ENCODE results near the gene COMMD1. TPM values are rescaled to one million over a fixed set of nuclear protein-coding genes. Genes with fewer than 3 reads are reported as not detected.
"Not testable (repeated sequence)": the region's sequence is repeated elsewhere in the genome, so short reads cannot be mapped to it uniquely, and the experiment has no call there.

COMMD1 gene
- total RNA-seq, 4 donors from 2014 or later = 32.3 to 50.4 (median 44.2) TPM

GRCh38 chr2:61995065-61995464 lies 89.6 kb downstream of the COMMD1 start:
- no peaks in the 10 kb centered on the region for H3K27me3 ChIP-seq
- peaks cover 0 to 11% (median 0%) of the 10 kb centered on the region in 3 donors for H3K4me1 ChIP-seq
- H3K4me3 ChIP-seq = no peak overlapping the region
- H3K9me3 ChIP-seq = no peaks in the 10 kb centered on the region
- H3K36me3 ChIP-seq = no peaks in the 10 kb centered on the region
- ATAC-seq = no peak
- WGBS, 2 donors (ENCODE audit: low coverage in 1 of 2) = 63% methylated on average over 4 of the region's 4 CpGs; no CpG with 5 or more reads in 1 of the 2 donors
- H3K27ac ChIP-seq = no peak overlapping the region
- no peak for TF ChIP-seq POLR2AphosphoS5 (IDR thresholded peaks at IDR 0.05)
- no peak for TF ChIP-seq CTCF (IDR thresholded peaks at IDR 0.05)
- no peak for TF ChIP-seq POLR2A (IDR thresholded peaks at IDR 0.05)
- no peak for TF ChIP-seq EP300 (IDR thresholded peaks at IDR 0.05)

- Histone ChIP-seq H3K9me3 (no peaks in the 10 kb centered on the region), H3K36me3 (peaks cover 0 to 1% of the 10 kb centered on the region in 2 donors), H3K4me1 (peaks cover 0 to 11% (median 0%) of the 10 kb centered on the region in 3 donors), H3K27ac (no peak overlapping the region), H3K4me3 (no peak overlapping the region), H3K27me3 (no peaks in the 10 kb centered on the region)
- no peak for TF ChIP-seq POLR2A (IDR thresholded peaks at IDR 0.05)
- no peak for TF ChIP-seq POLR2AphosphoS5 (IDR thresholded peaks at IDR 0.05)
- no peak for TF ChIP-seq CTCF (IDR thresholded peaks at IDR 0.05)
- TF ChIP-seq EP300 (IDR thresholded peaks at IDR 0.05) = no peak
- 100% methylated on average over 1 of the region's 2 CpGs; no CpG with 5 or more reads in 1 of the 2 donors for WGBS, 2 donors (ENCODE audit: low coverage in 1 of 2)
- ATAC-seq = no peak
Observed at GRCh38 chr2:61995515-61995914, 90.0 kb downstream of the COMMD1 start.

- H3K27me3 ChIP-seq = no peaks in the 10 kb centered on the region
- H3K4me1 ChIP-seq = peaks cover 0 to 7% (median 0%) of the 10 kb centered on the region in 3 donors
- H3K4me3 ChIP-seq = no peak overlapping the region
- H3K9me3 ChIP-seq = no peaks in the 10 kb centered on the region
- WGBS, 2 donors (ENCODE audit: low coverage in 1 of 2) = 70 to 94% methylated on average over 2 to 8 of the region's 8 CpGs
- no peak overlapping the region for H3K27ac ChIP-seq
- TF ChIP-seq POLR2A (IDR thresholded peaks at IDR 0.05) (no peak), POLR2AphosphoS5 (IDR thresholded peaks at IDR 0.05) (no peak), CTCF (IDR thresholded peaks at IDR 0.05) (no peak), EP300 (IDR thresholded peaks at IDR 0.05) (no peak)
- peaks cover 0 to 11% of the 10 kb centered on the region in 2 donors for H3K36me3 ChIP-seq
- ATAC-seq = no peak
Observed at GRCh38 chr2:61998426-61998825, 93.0 kb downstream of the COMMD1 start.

GRCh38 chr2:62000538-62000937 lies 95.1 kb downstream of the COMMD1 start:
- Histone ChIP-seq H3K36me3 (peaks cover 0 to 11% of the 10 kb centered on the region in 2 donors), H3K4me3 (no peak overlapping the region), H3K9me3 (no peaks in the 10 kb centered on the region), H3K4me1 (no peaks in the 10 kb centered on the region), H3K27me3 (no peaks in the 10 kb centered on the region), H3K27ac (no peak overlapping the region)
- no peak for ATAC-seq
- WGBS, 2 donors (ENCODE audit: low coverage in 1 of 2) = 94 to 96% methylated on average over 4 to 5 of the region's 5 CpGs
- TF ChIP-seq CTCF (IDR thresholded peaks at IDR 0.05) (no peak), EP300 (IDR thresholded peaks at IDR 0.05) (no peak), POLR2A (IDR thresholded peaks at IDR 0.05) (no peak), POLR2AphosphoS5 (IDR thresholded peaks at IDR 0.05) (no peak)

- Histone ChIP-seq H3K4me3 (no peak overlapping the region), H3K27ac (no peak overlapping the region), H3K36me3 (peaks cover 0 to 11% of the 10 kb centered on the region in 2 donors), H3K4me1 (peaks cover 0 to 3% (median 0%) of the 10 kb centered on the region in 3 donors), H3K27me3 (no peaks in the 10 kb centered on the region), H3K9me3 (no peaks in the 10 kb centered on the region)
- no peak for ATAC-seq
- no peak for TF ChIP-seq POLR2AphosphoS5 (IDR thresholded peaks at IDR 0.05)
- TF ChIP-seq EP300 (IDR thresholded peaks at IDR 0.05) = no peak
- TF ChIP-seq POLR2A (IDR thresholded peaks at IDR 0.05) = no peak
- TF ChIP-seq CTCF (IDR thresholded peaks at IDR 0.05) = no peak
Observed at GRCh38 chr2:62001431-62001830, 96.0 kb downstream of the COMMD1 start.

GRCh38 chr2:62004428-62004827 lies 99.0 kb downstream of the COMMD1 start:
- not testable (repeated sequence) for H3K4me1 ChIP-seq, H3K4me3 ChIP-seq, H3K27me3 ChIP-seq, H3K27ac ChIP-seq, ATAC-seq, H3K9me3 ChIP-seq
- WGBS, 2 donors (ENCODE audit: low coverage in 1 of 2) = 67 to 93% methylated on average over 3 of the region's 5 CpGs
- H3K36me3 ChIP-seq = peaks cover 0 to 11% of the 10 kb centered on the region in 2 donors

Data from gastroesophageal sphincter (tissue), 4 donors.